Coronary artery (tissue), 2 donors: ENCODE data around the gene TPM1.

Experiments
- DNase-seq: peaks from one replicate; pipeline ENCODE4 v3.0.0-alpha.2; 2017; ENCODE audit warnings: low spot score
- H3K27ac ChIP-seq, 2 donors: fragments of 200-600 bp; sonication (generic); one replicate each; pipeline ENCODE4 v1.5.1; 2016 to 2019
- H3K4me3 ChIP-seq: fragments of 200-600 bp; sonication (generic); 2 replicates; pipeline ENCODE4 v1.5.1; 2016; ENCODE audit warnings: mild to moderate bottlenecking, moderate library complexity
- CTCF ChIP-seq: fragments of 200-600 bp; sonication (generic); IDR thresholded peaks from one replicate; pipeline ENCODE4 v1.5.1; 2019; ENCODE audit warnings: antibody characterized with exemption

The TPM1 gene

GRCh38 chr15:63010386-63010785, 32.2 kb upstream of the TPM1 start:
- Histone ChIP-seq H3K27ac (no peak overlapping the region), H3K4me3 (no peak overlapping the region)
- DNase-seq, result no peak

GRCh38 chr15:63010920-63011693, 31.4 kb upstream of the TPM1 start:
- H3K27ac ChIP-seq, result no peak overlapping the region
- no peak overlapping the region for H3K4me3 ChIP-seq
- DNase-seq, result no peak
- TF ChIP-seq CTCF, result no peak

More at GRCh38 chr15:63010386-63010785, 32.2 kb upstream of the TPM1 start:
- no peak for TF ChIP-seq CTCF

- DNase-seq, result no peak
- H3K27ac ChIP-seq, result no peak overlapping the region
- H3K4me3 ChIP-seq, result no peak overlapping the region
- no peak for TF ChIP-seq CTCF
Measured at GRCh38 chr15:63012444-63012843, 30.1 kb upstream of the TPM1 start.

- Histone ChIP-seq H3K27ac (peak overlapping the region; percentile 43 to 73), H3K4me3 (no peak overlapping the region)
- DNase-seq, result no peak
- no peak for TF ChIP-seq CTCF
Measured at GRCh38 chr15:63013052-63013808, 29.3 kb upstream of the TPM1 start.

GRCh38 chr15:63014578-63014977, 28.0 kb upstream of the TPM1 start:
- Histone ChIP-seq H3K27ac (no peak overlapping the region), H3K4me3 (no peak overlapping the region)
- TF ChIP-seq CTCF, result no peak
- no peak for DNase-seq

- no peak for TF ChIP-seq CTCF
- Histone ChIP-seq H3K4me3 (no peak overlapping the region), H3K27ac (peak overlapping the region in 1 of 2 donors; percentile 75)
- DNase-seq, result no peak
Measured at GRCh38 chr15:63015618-63016017, 26.9 kb upstream of the TPM1 start.
